ENCODE data around the gene RFC5. TPM values are rescaled to one million over a fixed set of nuclear protein-coding genes. Genes with fewer than 3 reads are reported as not detected.

RFC5 gene
- total RNA-seq, 1 experiment from 2014 or later, result 34.7 TPM

- POLR2A ChIA-PET (ENCODE audit: unreplicated experiment), result no interaction called here
- intact Hi-C loops (cut with micrococcal nuclease; ENCODE audit: unreplicated experiment), result no loop called here
- H3K4me2 ChIP-seq, result no peak overlapping the region
These were observed 41.7 kb downstream of the RFC5 start for GRCh38 chr12:118058227-118058626.

GRCh38 chr12:118058881-118059280 lies 42.4 kb downstream of the RFC5 start:
- Histone ChIP-seq H3K36me3 (ENCODE audit: low read depth) (no peaks in the 10 kb centered on the region), H3K9me3 (ENCODE audit: insufficient read depth, low read depth) (no peaks in the 10 kb centered on the region), H3K9me2 (ENCODE audit: insufficient read depth) (no peaks in the 10 kb centered on the region), H3K4me1 (replicated peaks; ENCODE audit: insufficient read depth) (peaks cover 37% of the 10 kb centered on the region), H4K20me1 (ENCODE audit: insufficient read depth) (no peaks in the 10 kb centered on the region), H3K79me2 (ENCODE audit: low read depth) (peaks cover 48% of the 10 kb centered on the region), H3K4me3 (no peak overlapping the region), H3F3A (ENCODE audit: insufficient read depth, low read depth) (peaks cover 44% of the 10 kb centered on the region), H3K4me2 (peak overlapping the region; percentile 92), H3K27me3 (ENCODE audit: insufficient read depth, low read depth) (no peaks in the 10 kb centered on the region), H3K27ac (peak overlapping the region; percentile 71), H2AFZ (no peak overlapping the region)
- no peak for DNase-seq
- ChIA-PET POLR2A (ENCODE audit: unreplicated experiment) (no interaction called here), CTCF (interaction anchor here (0.7 kb wide), 1 partner anchor 1137 kb away, joined by 5 read pairs; no protein-coding TSS in a partner anchor)
- intact Hi-C loops (cut with micrococcal nuclease; ENCODE audit: unreplicated experiment), result no loop called here
- TF ChIP-seq CTCF (conservative IDR thresholded peaks at IDR 0.05), result no peak
- TF ChIP-seq EZH2 (IDR thresholded peaks at IDR 0.05; ENCODE audit: low read depth), result no peak
- no TSS peak for BruUV-seq (replicated peaks)

More at GRCh38 chr12:118058227-118058626, 41.7 kb downstream of the RFC5 start:
- H3K9me2 ChIP-seq (ENCODE audit: insufficient read depth), result no peaks in the 10 kb centered on the region
- no peak overlapping the region for H3K4me3 ChIP-seq
- peaks cover 37% of the 10 kb centered on the region for H3K4me1 ChIP-seq (replicated peaks; ENCODE audit: insufficient read depth)
- H3K36me3 ChIP-seq (ENCODE audit: low read depth), result no peaks in the 10 kb centered on the region
- H3F3A ChIP-seq (ENCODE audit: insufficient read depth, low read depth), result peaks cover 49% of the 10 kb centered on the region
- CTCF ChIA-PET, result interaction anchor here (0.7 kb wide), 1 partner anchor 72 kb away, joined by 7 read pairs; no protein-coding TSS in a partner anchor
- TF ChIP-seq EZH2 (IDR thresholded peaks at IDR 0.05; ENCODE audit: low read depth) (no peak), CTCF (conservative IDR thresholded peaks at IDR 0.05) (no peak)
- no peak overlapping the region for H2AFZ ChIP-seq
- peaks cover 47% of the 10 kb centered on the region for H3K79me2 ChIP-seq (ENCODE audit: low read depth)
- BruUV-seq (replicated peaks), result no TSS peak
- H4K20me1 ChIP-seq (ENCODE audit: insufficient read depth), result no peaks in the 10 kb centered on the region
- no peak for DNase-seq
- H3K27me3 ChIP-seq (ENCODE audit: insufficient read depth, low read depth), result no peaks in the 10 kb centered on the region
- no peaks in the 10 kb centered on the region for H3K9me3 ChIP-seq (ENCODE audit: insufficient read depth, low read depth)
- no peak overlapping the region for H3K27ac ChIP-seq

GRCh38 chr12:118059341-118060191 lies 43.1 kb downstream of the RFC5 start:
- peak overlapping the region; percentile 71 for H3K27ac ChIP-seq
- no peak for TF ChIP-seq CTCF (conservative IDR thresholded peaks at IDR 0.05)
- TF ChIP-seq EZH2 (IDR thresholded peaks at IDR 0.05; ENCODE audit: low read depth), result no peak
- H3F3A ChIP-seq (ENCODE audit: insufficient read depth, low read depth), result peaks cover 43% of the 10 kb centered on the region
- POLR2A ChIA-PET (ENCODE audit: unreplicated experiment), result interaction anchor here (0.6 kb wide), 1 partner anchor 49 kb away, joined by 3 read pairs; no protein-coding TSS in a partner anchor
- intact Hi-C loops (cut with micrococcal nuclease; ENCODE audit: unreplicated experiment), result loop anchor here (2.0 kb wide), 1 partner anchor 91 kb away; the partner anchor contains the start of gene KSR2
- peak overlapping the region; percentile 92 for H3K4me2 ChIP-seq
- CTCF ChIA-PET, result interaction anchor here (0.5 to 0.7 kb wide), 3 partner anchors 32 to 1138 kb away, joined by 3 to 5 read pairs (median 3); no protein-coding TSS in a partner anchor
- no peaks in the 10 kb centered on the region for H3K27me3 ChIP-seq (ENCODE audit: insufficient read depth, low read depth)
- BruUV-seq (replicated peaks), result TSS peak; percentile 32
- peaks cover 48% of the 10 kb centered on the region for H3K79me2 ChIP-seq (ENCODE audit: low read depth)
- H3K4me1 ChIP-seq (replicated peaks; ENCODE audit: insufficient read depth), result peaks cover 42% of the 10 kb centered on the region
- no peak for DNase-seq
- no peaks in the 10 kb centered on the region for H4K20me1 ChIP-seq (ENCODE audit: insufficient read depth)
- no peaks in the 10 kb centered on the region for H3K9me3 ChIP-seq (ENCODE audit: insufficient read depth, low read depth)
- no peaks in the 10 kb centered on the region for H3K36me3 ChIP-seq (ENCODE audit: low read depth)
- peak overlapping the region; percentile 78; the same call in 1 of the 2 replicates for H3K4me3 ChIP-seq
- H3K9me2 ChIP-seq (ENCODE audit: insufficient read depth), result no peaks in the 10 kb centered on the region
- no peak overlapping the region for H2AFZ ChIP-seq
